ENCODE data around the gene SLC7A10.
A peak's percentile ranks its signal among the peaks of the same experiment; 100 is the strongest.

SLC7A10 gene

DNA sequence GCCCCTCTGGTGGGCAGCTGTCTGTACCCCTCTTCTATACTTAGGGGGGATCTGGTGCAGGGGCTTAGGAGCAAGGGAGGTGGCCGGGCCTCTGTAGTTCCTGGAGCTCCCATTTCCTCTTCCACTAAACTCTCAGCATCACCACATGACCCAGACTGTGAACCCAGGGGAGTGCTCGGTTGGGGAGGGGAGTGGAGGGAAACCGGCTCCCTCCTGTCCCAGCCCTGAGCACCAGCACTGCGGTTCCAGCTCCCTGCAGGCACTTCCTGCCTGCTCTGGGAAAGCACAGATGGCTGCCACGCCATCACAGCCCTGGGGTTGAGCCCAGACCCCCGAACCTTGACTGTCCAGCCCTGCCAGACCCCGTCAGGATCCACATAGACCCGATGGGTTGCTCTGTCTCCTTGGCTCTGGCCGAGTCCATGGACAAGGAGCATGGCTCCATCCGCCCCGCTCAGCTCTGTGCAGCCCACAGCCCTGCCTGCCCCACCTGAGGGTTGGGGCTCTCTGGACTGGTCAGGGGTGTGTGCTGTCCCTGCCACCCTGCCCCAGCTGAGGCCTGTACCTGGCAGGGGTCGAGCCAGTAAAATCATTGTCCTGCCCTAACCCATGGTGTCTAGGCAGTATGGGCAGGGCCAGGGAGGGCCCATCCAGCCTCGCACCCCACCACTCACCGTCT, 36.0 kb upstream of the SLC7A10 start:
- H3K9ac ChIP-seq (ENCODE audit: low read depth, low read length) = no peak overlapping the region
- no peaks in the 10 kb centered on the region for H3K4me1 ChIP-seq (ENCODE audit: insufficient read depth, low read length)
- H3K9me3 ChIP-seq (ENCODE audit: insufficient read depth, low read length, severe bottlenecking) = no peaks in the 10 kb centered on the region
- peaks cover 8% of the 10 kb centered on the region; the same call in 1 of the 2 replicates for H4K20me1 ChIP-seq (ENCODE audit: insufficient read depth, low read length)
- H3K36me3 ChIP-seq (ENCODE audit: insufficient read depth, low read length) = no peaks in the 10 kb centered on the region
- H3K79me2 ChIP-seq (ENCODE audit: insufficient read depth, low read length) = no peaks in the 10 kb centered on the region
- DNase-seq (no peak), ATAC-seq (ENCODE audit: insufficient read depth, low read depth) (peak; percentile 53; the same call in 1 of the 3 replicates)
- no peak overlapping the region for H3K4me3 ChIP-seq (ENCODE audit: low read depth in 1 of 2, low read length in 2 of 2)
- TF ChIP-seq, protein P1, sequence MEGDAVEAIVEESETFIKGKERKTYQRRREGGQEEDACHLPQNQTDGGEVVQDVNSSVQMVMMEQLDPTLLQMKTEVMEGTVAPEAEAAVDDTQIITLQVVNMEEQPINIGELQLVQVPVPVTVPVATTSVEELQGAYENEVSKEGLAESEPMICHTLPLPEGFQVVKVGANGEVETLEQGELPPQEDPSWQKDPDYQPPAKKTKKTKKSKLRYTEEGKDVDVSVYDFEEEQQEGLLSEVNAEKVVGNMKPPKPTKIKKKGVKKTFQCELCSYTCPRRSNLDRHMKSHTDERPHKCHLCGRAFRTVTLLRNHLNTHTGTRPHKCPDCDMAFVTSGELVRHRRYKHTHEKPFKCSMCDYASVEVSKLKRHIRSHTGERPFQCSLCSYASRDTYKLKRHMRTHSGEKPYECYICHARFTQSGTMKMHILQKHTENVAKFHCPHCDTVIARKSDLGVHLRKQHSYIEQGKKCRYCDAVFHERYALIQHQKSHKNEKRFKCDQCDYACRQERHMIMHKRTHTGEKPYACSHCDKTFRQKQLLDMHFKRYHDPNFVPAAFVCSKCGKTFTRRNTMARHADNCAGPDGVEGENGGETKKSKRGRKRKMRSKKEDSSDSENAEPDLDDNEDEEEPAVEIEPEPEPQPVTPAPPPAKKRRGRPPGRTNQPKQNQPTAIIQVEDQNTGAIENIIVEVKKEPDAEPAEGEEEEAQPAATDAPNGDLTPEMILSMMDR (IDR thresholded peaks at IDR 0.05; ENCODE audit: borderline replicate concordance, extremely low read depth, low read length, poor library complexity, severe bottlenecking) = no peak
- no peak for TF ChIP-seq EZH2 (IDR thresholded peaks at IDR 0.05; ENCODE audit: borderline replicate concordance, low read depth, low read length, severe bottlenecking)
- H2AFZ ChIP-seq (ENCODE audit: low read depth, low read length) = no peak overlapping the region
- no peak overlapping the region for H3K4me2 ChIP-seq (ENCODE audit: insufficient read depth, low read length)
- no peak overlapping the region for H3K27ac ChIP-seq (ENCODE audit: low read length)
- H3K27me3 ChIP-seq (ENCODE audit: insufficient read depth, low read length, poor library complexity) = peaks cover 15% of the 10 kb centered on the region

DNA sequence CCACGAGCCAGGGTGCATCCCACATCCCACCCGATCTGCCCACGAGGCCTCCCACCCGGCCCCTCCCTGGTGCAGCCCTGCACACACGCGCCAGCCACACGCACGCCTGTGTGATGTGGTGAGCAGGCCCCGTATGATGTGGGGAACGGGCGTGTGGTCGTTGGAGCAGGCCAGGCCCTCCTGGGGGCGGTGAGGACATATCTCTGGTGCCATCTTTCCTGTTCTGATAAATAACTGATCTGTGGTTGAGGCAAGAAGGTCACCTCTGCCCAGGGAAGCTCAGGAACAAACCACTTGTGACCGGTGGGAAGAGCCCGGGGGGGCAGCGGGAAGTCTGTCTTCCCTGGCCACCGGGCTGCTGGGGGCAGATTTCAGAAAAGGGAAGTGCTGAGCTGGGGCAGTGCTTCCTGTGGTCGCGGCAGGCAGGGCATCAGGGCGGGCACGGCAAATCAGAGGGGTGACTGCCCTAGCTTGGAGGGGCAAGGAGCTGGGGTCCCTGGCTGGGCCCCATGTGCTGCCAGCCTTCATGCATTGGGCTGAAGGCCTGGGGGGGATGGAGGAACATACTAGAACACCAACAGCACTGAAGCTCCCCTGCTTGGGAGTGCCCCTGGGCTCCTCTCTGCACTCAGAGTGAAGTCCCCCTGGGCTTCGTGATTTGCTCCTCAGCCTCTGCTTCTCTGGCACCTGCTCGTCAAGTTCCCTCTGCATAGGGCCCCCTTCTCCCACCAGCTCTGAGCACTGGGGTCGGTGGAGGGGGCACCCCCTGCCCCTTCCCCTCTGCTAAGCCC, 35.2 kb upstream of the SLC7A10 start:
- no peak overlapping the region for H3K4me2 ChIP-seq (ENCODE audit: insufficient read depth, low read length)
- TF ChIP-seq, protein P1 (IDR thresholded peaks at IDR 0.05; ENCODE audit: borderline replicate concordance, extremely low read depth, low read length, poor library complexity, severe bottlenecking) = no peak
- no peak for TF ChIP-seq EZH2 (IDR thresholded peaks at IDR 0.05; ENCODE audit: borderline replicate concordance, low read depth, low read length, severe bottlenecking)
- peaks cover 15% of the 10 kb centered on the region for H3K27me3 ChIP-seq (ENCODE audit: insufficient read depth, low read length, poor library complexity)
- no peak overlapping the region for H3K27ac ChIP-seq (ENCODE audit: low read length)
- peak; percentile 28 for DNase-seq
- ATAC-seq (ENCODE audit: insufficient read depth, low read depth) = peak; percentile 76
- H3K9me3 ChIP-seq (ENCODE audit: insufficient read depth, low read length, severe bottlenecking) = no peaks in the 10 kb centered on the region
- no peak overlapping the region for H3K9ac ChIP-seq (ENCODE audit: low read depth, low read length)
- H3K4me3 ChIP-seq (ENCODE audit: low read depth in 1 of 2, low read length in 2 of 2) = no peak overlapping the region
- no peaks in the 10 kb centered on the region for H3K79me2 ChIP-seq (ENCODE audit: insufficient read depth, low read length)
- H3K4me1 ChIP-seq (ENCODE audit: insufficient read depth, low read length) = no peaks in the 10 kb centered on the region
- no peak overlapping the region for H2AFZ ChIP-seq (ENCODE audit: low read depth, low read length)
- peaks cover 8% of the 10 kb centered on the region; the same call in 1 of the 2 replicates for H4K20me1 ChIP-seq (ENCODE audit: insufficient read depth, low read length)
- no peaks in the 10 kb centered on the region for H3K36me3 ChIP-seq (ENCODE audit: insufficient read depth, low read length)

DNA sequence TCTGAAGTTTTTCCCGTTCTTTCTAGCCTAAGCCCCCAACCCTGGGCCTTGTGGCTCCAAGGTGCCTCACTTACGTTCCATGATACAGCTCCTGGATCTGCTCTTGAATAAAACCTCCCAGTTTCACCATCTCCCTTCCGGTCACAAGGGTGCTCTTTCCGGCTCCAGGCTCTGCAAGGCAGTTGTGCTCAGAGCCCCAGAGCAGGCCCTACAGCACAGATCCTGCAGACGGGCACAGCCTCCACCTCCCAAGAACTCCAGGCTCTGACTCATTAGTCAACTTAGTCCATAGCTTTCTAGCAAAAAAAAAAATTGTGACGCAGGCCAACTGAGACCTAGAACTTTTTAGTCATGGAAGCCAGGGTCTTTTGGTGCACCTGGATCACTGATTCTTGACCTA, 33.9 kb upstream of the SLC7A10 start:
- Histone ChIP-seq H3K9ac (ENCODE audit: low read depth, low read length) (no peak overlapping the region), H3K27me3 (ENCODE audit: insufficient read depth, low read length, poor library complexity) (peaks cover 15% of the 10 kb centered on the region), H3K9me3 (ENCODE audit: insufficient read depth, low read length, severe bottlenecking) (no peaks in the 10 kb centered on the region), H2AFZ (ENCODE audit: low read depth, low read length) (no peak overlapping the region), H4K20me1 (ENCODE audit: insufficient read depth, low read length) (peaks cover 3% of the 10 kb centered on the region; the same call in 1 of the 2 replicates), H3K4me1 (ENCODE audit: insufficient read depth, low read length) (no peaks in the 10 kb centered on the region), H3K79me2 (ENCODE audit: insufficient read depth, low read length) (no peaks in the 10 kb centered on the region), H3K4me3 (ENCODE audit: low read depth in 1 of 2, low read length in 2 of 2) (no peak overlapping the region), H3K4me2 (ENCODE audit: insufficient read depth, low read length) (no peak overlapping the region), H3K36me3 (ENCODE audit: insufficient read depth, low read length) (no peaks in the 10 kb centered on the region), H3K27ac (ENCODE audit: low read length) (no peak overlapping the region)
- ATAC-seq (ENCODE audit: insufficient read depth, low read depth) (no peak), DNase-seq (no peak)
- no peak for TF ChIP-seq EZH2 (IDR thresholded peaks at IDR 0.05; ENCODE audit: borderline replicate concordance, low read depth, low read length, severe bottlenecking)
- TF ChIP-seq, protein P1 (IDR thresholded peaks at IDR 0.05; ENCODE audit: borderline replicate concordance, extremely low read depth, low read length, poor library complexity, severe bottlenecking) = no peak
